Measurements from ENCODE around the gene DUSP12.

Gene DUSP12

DNA sequence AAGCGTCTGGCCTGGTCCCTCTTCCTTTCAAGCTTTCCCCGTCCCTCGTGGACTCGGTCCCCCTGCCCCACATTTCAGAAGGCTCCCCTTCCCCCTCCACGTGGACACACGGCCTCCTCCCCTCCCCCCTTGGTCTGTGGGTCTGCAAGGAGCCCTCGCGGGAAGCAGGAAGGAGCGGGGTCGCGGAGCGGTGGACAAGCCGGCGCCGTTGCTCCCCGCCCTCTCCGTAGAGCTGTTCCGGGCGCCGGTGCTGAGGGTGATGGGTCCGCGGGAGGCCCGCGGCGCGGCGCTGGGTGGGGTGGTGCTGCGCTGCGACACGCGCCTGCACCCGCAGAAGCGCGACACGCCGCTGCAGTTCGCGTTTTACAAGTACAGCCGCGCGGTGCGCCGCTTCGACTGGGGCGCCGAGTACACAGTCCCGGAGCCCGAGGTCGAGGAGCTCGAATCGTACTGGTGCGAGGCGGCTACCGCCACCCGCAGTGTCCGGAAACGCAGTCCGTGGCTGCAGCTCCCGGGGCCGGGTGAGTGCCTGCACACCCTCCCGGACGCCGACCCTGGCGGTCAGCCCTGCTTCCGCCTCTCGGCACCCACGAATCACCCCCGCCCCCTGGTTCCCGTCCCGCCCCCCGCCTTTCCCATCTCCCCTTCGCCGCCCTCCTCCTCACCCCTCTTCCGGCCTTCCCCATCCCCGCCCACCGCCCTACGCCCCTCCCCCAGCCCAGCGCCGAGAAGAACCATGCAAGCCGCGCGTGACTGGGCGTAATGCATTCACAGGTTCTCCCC, 22.9 kb upstream of the DUSP12 start:
- in situ Hi-C loops (cut with HindIII; ENCODE audit: low sequenced_read_pairs): loop anchor here (25.0 kb wide), 1 partner anchor 89 kb away; the partner anchor contains the start of gene FCGR3B

GRCh38 chr1:161727256-161727924, 22.2 kb upstream of the DUSP12 start:
- in situ Hi-C loops (cut with HindIII; ENCODE audit: low sequenced_read_pairs): loop anchor here (25.0 kb wide), 1 partner anchor 90 kb away; the partner anchor contains the start of gene FCGR3B

DNA sequence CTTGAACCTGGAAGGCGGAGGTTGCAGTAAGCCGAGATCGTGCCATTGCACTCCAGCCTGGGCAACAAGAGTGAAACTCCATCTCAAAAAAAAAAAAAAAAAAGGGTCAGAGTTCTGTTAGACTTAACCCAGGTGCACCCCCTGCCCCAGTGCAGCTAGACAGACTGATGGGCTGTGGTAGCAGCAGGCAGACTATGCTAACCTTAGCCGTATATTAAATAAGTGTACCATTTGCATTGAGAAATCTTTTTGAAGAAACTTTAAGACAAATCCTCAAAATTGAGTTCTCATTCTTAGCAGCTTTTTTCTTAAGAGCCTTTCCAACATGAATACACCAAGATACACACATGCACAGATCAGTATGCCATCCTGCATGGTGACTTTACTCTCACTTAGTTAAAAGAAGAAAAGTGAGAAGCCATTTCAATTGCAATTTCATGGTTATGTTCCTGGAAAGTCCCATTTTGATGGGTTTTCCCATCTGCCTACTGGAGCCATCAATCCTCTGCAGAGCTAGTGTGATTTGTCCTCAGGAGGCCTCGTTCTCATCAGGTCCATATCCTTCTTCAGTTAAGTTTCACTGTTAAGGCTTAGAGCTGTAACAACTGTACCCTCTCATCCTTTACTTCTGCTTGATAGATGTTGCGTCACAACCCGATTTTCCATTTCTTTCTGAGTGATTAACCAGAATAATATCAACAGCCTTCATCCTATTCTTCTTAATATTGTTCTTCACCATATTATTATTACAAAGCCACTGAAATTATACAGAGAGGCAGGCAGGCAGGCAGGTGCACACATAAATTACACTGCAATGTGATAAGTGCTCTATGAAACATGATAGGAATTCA, 21.0 kb upstream of the DUSP12 start:
- in situ Hi-C loops (cut with HindIII; ENCODE audit: low sequenced_read_pairs): loop anchor here (25.0 kb wide), 1 partner anchor 91 kb away; the partner anchor contains the start of gene FCGR3B

DNA sequence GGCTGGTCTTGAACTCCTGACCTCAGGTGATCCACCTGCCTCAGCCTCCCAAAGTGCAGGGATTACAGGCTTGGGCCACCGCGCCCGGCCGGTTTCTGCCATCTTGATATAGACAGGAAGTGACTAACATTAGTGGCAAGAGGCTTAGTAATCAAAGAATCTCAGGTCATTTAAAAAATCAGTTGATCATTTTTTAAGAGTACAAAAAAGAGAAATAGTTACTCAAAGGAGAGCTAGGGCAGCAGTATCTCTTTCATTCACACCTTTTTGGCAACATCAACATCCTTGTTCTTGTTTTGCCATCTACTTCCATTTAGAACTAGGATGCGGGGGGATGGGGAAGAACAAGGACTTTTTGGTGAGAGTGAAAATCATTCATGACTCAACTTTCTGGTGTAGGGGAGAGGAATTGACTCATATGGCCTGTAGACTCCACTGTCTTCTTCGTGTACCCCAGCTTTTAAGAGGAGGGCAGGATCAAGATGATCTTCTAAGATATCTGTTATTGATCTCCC, 19.5 kb upstream of the DUSP12 start:
- in situ Hi-C loops (cut with HindIII; ENCODE audit: low sequenced_read_pairs): loop anchor here (25.0 kb wide), 1 partner anchor 93 kb away; the partner anchor contains the start of gene FCGR3B

DNA sequence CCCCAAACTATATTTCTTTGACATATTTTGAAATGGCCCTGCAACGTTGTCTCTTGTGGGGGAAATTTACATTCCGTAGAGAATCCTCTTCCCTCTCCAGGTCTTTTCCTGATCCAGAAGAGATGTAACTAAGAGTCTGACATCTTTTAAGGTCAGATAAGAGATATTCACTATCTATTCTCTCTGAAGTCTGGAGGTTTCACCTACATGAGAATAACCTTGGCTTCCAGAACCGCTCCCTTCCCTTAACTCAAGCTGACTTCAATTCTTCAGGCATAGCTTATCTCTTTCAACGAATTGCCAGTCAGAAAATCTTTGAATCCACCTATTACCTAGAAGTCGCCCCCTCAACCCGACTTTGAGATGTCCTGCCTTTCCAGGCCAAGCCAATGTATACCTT, 18.3 kb upstream of the DUSP12 start:
- in situ Hi-C loops (cut with HindIII; ENCODE audit: low sequenced_read_pairs): loop anchor here (25.0 kb wide), 1 partner anchor 94 kb away; the partner anchor contains the start of gene FCGR3B

- in situ Hi-C loops (cut with HindIII; ENCODE audit: low sequenced_read_pairs): loop anchor here (25.0 kb wide), 1 partner anchor 95 kb away; the partner anchor contains the start of gene FCGR3B
Observed at GRCh38 chr1:161731981-161732718, 17.4 kb upstream of the DUSP12 start.

DNA sequence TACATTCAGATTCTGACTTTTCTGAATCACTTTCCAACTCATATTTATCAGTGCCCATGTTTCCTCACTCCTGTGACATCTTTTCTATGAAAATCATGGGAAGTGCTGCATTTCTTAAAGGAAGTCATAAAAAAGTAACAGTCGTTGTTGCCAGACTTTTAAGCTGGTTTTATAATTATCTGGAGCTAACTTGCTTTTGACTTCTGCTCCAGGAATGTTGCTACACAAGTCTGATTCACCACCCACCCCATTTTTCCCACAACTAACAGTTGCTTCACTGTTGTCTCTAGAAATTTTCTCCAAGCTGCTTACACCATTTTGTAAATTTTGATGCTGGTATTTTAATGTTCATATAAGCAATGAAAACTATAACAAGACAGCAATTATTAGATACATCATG, 16.1 kb upstream of the DUSP12 start:
- in situ Hi-C loops (cut with HindIII; ENCODE audit: low sequenced_read_pairs): loop anchor here (25.0 kb wide), 1 partner anchor 96 kb away; the partner anchor contains the start of gene FCGR3B

DNA sequence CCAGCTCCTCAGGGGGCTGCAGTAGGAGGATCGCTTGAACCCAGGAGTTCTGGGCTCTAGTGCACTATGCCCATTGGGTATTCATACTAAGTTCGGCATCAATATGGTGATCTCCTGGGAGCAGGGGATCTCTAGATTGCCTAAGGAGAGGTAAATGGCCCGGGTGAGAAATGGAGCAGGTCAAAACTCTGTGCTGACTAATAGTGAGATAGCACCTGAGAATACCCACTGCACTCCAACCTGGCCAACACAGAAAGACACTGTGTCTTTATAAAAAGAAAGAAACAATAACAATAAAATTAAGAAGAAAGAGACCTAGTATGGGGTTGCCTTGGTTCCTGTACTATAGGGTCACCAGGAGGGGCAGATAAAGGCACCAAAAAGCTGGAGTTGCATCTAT, 13.7 kb upstream of the DUSP12 start:
- in situ Hi-C loops (cut with HindIII; ENCODE audit: low sequenced_read_pairs): loop anchor here (25.0 kb wide), 1 partner anchor 99 kb away; the partner anchor contains the start of gene FCGR3B

- in situ Hi-C loops (cut with HindIII; ENCODE audit: low sequenced_read_pairs): loop anchor here (25.0 kb wide), 1 partner anchor 99 kb away; the partner anchor contains the start of gene FCGR3B
Observed at GRCh38 chr1:161736335-161736969, 13.1 kb upstream of the DUSP12 start.

- in situ Hi-C loops (cut with HindIII; ENCODE audit: low sequenced_read_pairs): loop anchor here (25.0 kb wide), 1 partner anchor 100 kb away; the partner anchor contains the start of gene FCGR3B
Observed at GRCh38 chr1:161737625-161738024, 12.0 kb upstream of the DUSP12 start.

GRCh38 chr1:161738627-161739287, 10.8 kb upstream of the DUSP12 start:
- in situ Hi-C loops (cut with HindIII; ENCODE audit: low sequenced_read_pairs): loop anchor here (25.0 kb wide), 1 partner anchor 101 kb away; the partner anchor contains the start of gene FCGR3B

DNA sequence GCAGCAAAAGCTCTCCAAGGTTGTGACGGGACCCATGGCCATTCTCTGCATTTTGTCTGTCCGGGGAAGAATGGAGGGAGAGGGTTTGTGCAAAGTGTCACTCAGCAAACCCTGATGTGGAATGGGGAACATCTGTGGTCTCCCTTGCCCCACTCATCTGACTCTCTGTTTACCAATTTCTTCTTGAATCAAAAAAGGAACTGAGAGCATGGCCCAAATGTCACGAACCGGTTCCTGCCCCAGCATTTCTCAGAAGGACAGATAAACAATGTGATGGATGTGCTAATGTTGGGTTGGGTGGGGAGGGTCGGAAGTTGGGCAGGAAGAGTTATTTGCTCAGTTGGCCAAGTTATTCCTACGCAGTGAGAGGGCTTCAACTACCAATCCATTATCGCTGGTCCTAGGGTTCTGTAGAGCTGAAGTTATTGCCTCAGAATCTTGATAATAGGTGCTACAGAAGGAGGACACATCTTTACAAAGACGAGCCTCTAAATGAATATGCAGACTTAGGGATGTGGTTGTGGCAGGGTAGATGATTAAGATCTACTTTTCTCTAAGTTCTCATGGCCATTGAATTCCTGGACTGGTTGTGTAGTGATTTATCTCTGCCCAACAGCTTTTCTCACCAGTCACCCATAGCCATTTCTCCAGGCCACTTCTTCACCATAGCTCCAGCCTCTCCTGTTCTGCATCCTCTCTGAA, 9.6 kb upstream of the DUSP12 start:
- in situ Hi-C loops (cut with HindIII; ENCODE audit: low sequenced_read_pairs): loop anchor here (10.0 to 25.0 kb wide), 2 partner anchors 103 to 255 kb away; partner anchors contain the start of gene FCGR3B

DNA sequence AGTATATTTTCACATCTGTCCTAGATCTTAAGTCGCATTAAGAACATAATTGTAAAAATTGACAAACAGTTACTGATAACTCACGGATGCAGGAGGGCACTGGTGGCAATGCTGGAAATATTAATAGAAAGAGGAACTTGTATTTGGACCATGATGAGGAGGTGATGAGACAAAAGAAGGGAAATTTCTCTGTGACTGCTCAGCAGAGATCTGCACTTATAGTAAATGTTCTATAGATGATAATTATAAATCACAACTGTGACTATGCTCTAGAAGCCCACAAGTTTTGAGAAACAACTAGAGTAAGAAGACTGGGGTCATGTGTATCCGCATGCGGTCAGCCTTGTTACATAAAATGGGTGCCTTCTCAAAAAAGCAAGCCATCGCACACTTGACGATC, 8.7 kb upstream of the DUSP12 start:
- in situ Hi-C loops (cut with HindIII; ENCODE audit: low sequenced_read_pairs): loop anchor here (10.0 to 25.0 kb wide), 2 partner anchors 104 to 256 kb away; partner anchors contain the start of gene FCGR3B

DNA sequence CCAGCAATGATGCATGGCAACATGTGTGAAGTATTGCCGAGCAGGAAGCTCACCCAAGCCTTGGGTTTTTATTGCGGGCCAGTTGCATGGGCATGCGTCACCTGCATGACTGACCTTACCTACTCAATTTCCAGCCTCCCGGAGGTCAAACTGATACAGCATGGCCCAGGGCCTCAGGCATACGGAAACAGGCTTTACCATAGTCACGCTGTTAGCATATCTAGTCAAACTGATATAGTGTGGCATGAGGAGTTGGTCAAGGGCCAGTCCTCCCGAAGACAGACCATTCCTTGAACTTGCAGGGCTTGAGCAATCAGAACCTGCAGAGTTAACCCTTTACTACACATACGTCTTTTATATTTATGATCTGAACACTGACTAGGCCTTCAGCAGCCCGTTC, 6.4 kb upstream of the DUSP12 start:
- in situ Hi-C loops (cut with HindIII; ENCODE audit: low sequenced_read_pairs): loop anchor here (10.0 to 25.0 kb wide), 2 partner anchors 106 to 258 kb away; partner anchors contain the start of gene FCGR3B

GRCh38 chr1:161747801-161748200, 1.8 kb upstream of the DUSP12 start:
- in situ Hi-C loops (cut with HindIII; ENCODE audit: low sequenced_read_pairs): loop anchor here (5.0 to 25.0 kb wide), 3 partner anchors 40 to 263 kb away; partner anchors contain the start of genes FCGR3B and FCRLA

DNA sequence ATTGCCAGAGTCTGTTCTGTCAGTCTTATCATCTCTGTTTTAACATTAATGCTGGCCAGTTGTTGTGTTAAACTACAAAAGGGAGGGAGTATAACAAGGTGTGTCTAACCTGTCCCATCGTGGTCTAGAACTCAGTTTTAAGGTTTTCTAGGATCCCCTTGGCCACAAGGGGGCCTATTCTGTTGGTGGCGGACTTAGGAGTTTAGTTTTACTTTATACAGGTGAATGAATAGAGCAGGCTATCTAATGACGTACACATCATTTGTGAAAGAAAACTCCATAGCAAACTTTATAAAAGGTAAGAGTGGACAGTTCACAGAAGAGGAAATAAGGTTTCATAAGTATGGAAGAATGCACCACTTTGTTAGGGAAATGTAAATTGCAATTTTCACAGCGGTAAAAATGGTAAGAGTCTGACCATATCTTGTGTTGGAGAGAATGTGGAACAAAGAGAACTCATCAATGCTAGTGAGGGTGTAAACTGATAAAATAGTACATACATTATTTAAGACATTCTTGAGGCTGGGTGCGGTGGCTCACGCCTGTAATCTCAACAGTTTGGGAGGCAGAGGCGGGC, 14.0 kb downstream of the DUSP12 start:
- in situ Hi-C loops (cut with HindIII; ENCODE audit: low sequenced_read_pairs): no loop called here
